HEK293 (cell line): ENCODE measurements around the gene SLFN11.

ENCODE experiments used
- CTCF ChIA-PET: fragments of 350-600 bp; formaldehyde crosslinking; extraction: SDS; loops from one replicate; lab custom pipeline; 2021; ENCODE audit warnings: antibody characterized with exemption; lab: Yijun Ruan, JAX
- POLR2A ChIA-PET: fragments of 300-600 bp; formaldehyde crosslinking; extraction: SDS; loops from one replicate; lab custom pipeline; 2020; ENCODE audit warnings: antibody characterized with exemption, inconsistent platforms; lab: Yijun Ruan, JAX
- H3K27ac ChIP-seq: fragments of 200-500 bp; sonication (Bioruptor generic); 2 replicates; pipeline ENCODE4 v1.5.1; 2014; ENCODE audit warnings: low read depth, low read length, control low read depth, inconsistent platforms; ENCODE audit errors: extremely low read depth
- H3K36me3 ChIP-seq, 2 experiments: fragments of 200-500 bp in 1 of 2; sonication (Bioruptor generic) in 1 of 2; 1 replicate in 1 of 2; 2 replicates in 1 of 2; pipeline ENCODE4 v1.5.1; 2014 to 2017; ENCODE audit warnings: inconsistent platforms in 2 of 2, low read length in 2 of 2; ENCODE audit not compliant: control insufficient read depth in 2 of 2, insufficient read depth in 1 of 2
- H3K4me1 ChIP-seq: fragments of 200-500 bp; sonication (Bioruptor generic); 2 replicates; pipeline ENCODE4 v1.5.1; 2014; ENCODE audit warnings: mild to moderate bottlenecking, low read length, inconsistent platforms; ENCODE audit not compliant: control insufficient read depth, insufficient read depth
- H3K4me3 ChIP-seq: 2 replicates; pipeline ENCODE4 v1.5.1; 2011; ENCODE audit warnings: low read depth, mild to moderate bottlenecking, control low read depth, low read length, moderate library complexity
- H3K9me3 ChIP-seq: fragments of 200-500 bp; sonication (Bioruptor generic); 2 replicates; pipeline ENCODE4 v1.5.1; 2014; ENCODE audit warnings: low read depth, low read length, inconsistent platforms; ENCODE audit not compliant: control insufficient read depth, insufficient read depth
- GLIS2 ChIP-seq: fragments of 450-650 bp; formaldehyde crosslinking; IDR thresholded peaks from 2 replicates; pipeline ENCODE4 v1.5.1; 2016; ENCODE audit warnings: missing biosample characterization, missing genetic modification characterization
- ZBTB44 ChIP-seq: fragments of 450-650 bp; IDR thresholded peaks from 2 replicates; pipeline ENCODE4 v1.5.1; 2018; ENCODE audit warnings: missing biosample characterization, mild to moderate bottlenecking, missing genetic modification characterization
- ZNF530 ChIP-seq: fragments of 450-650 bp; formaldehyde crosslinking; IDR thresholded peaks from 2 replicates; pipeline ENCODE4 v1.5.1; 2016; ENCODE audit warnings: low read depth, missing biosample characterization, missing genetic modification characterization
- ZNF704 ChIP-seq: fragments of 450-650 bp; formaldehyde crosslinking; IDR thresholded peaks from 2 replicates; pipeline ENCODE4 v1.5.1; 2016; ENCODE audit warnings: missing biosample characterization, missing genetic modification characterization
- ZNF777 ChIP-seq: fragments of 450-650 bp; formaldehyde crosslinking; IDR thresholded peaks from 2 replicates; pipeline ENCODE4 v1.5.1; 2017; ENCODE audit warnings: missing biosample characterization, missing genetic modification characterization, borderline replicate concordance
- ZNF843 ChIP-seq: fragments of 450-650 bp; formaldehyde crosslinking; IDR thresholded peaks from 2 replicates; pipeline ENCODE4 v1.5.1; 2016; ENCODE audit warnings: missing biosample characterization, missing genetic modification characterization
- TF ChIP-seq, protein P1 (sequence below): fragments of 450-650 bp; formaldehyde crosslinking; IDR thresholded peaks from 2 replicates; pipeline ENCODE4 v1.5.1; 2016; ENCODE audit warnings: missing biosample characterization, missing genetic modification characterization
- TF ChIP-seq, protein P2 (sequence below): fragments of 450-650 bp; formaldehyde crosslinking; IDR thresholded peaks from 2 replicates; pipeline ENCODE4 v1.5.1; 2016; ENCODE audit warnings: missing biosample characterization, missing genetic modification characterization
- TF ChIP-seq, protein P3 (sequence below): fragments of 450-650 bp; formaldehyde crosslinking; optimal IDR thresholded peaks from 2 replicates; pipeline ENCODE3; 2016; ENCODE audit warnings: missing biosample characterization, mild to moderate bottlenecking, missing genetic modification characterization

Gene SLFN11

GRCh38 chr17:35368081-35368830 lies 5.2 kb downstream of the SLFN11 start (continued):
- TF ChIP-seq ZBTB44 (no peak), ZNF704 (tag by site-specific recombination) (no peak)
- TF ChIP-seq, all 188 proteins: peak for 3

DNA sequence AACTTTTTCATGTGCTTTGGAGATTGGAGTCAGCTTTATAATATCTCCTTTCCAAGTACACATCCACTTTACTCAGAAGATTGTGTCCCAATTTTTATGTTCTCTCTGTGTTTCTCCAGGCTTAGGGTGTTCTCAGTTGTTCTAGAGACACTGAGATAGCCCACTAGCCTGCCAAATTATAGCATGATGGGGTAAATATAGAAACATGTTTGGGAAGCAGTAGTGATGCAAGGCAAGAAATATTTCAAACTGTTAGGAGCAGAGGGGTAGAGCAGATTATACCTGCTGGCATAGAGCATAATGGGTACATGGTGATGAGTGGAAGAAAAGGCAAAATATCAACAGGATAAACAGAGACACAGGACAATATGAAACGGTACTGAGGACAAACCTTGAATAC lies 12.4 kb downstream of the SLFN11 start:
- Histone ChIP-seq H3K4me3 (no peak overlapping the region), H3K36me3 (peaks cover 87 to 94% of the 10 kb centered on the region in 2 experiments), H3K9me3 (no peaks in the 10 kb centered on the region), H3K4me1 (no peaks in the 10 kb centered on the region), H3K27ac (no peak overlapping the region)
- TF ChIP-seq, protein P1, sequence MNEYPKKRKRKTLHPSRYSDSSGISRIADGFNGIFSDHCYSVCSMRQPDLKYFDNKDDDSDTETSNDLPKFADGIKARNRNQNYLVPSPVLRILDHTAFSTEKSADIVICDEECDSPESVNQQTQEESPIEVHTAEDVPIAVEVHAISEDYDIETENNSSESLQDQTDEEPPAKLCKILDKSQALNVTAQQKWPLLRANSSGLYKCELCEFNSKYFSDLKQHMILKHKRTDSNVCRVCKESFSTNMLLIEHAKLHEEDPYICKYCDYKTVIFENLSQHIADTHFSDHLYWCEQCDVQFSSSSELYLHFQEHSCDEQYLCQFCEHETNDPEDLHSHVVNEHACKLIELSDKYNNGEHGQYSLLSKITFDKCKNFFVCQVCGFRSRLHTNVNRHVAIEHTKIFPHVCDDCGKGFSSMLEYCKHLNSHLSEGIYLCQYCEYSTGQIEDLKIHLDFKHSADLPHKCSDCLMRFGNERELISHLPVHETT (tag by site-specific recombination): no peak
- no peak for TF ChIP-seq ZNF777 (tag by site-specific recombination)
- POLR2A ChIA-PET: interaction anchor here (1.9 kb wide), 1 partner anchor 13 kb away, joined by 6 read pairs; the partner anchor contains the start of gene SLFN11
- CTCF ChIA-PET: interaction anchor here (0.5 kb wide), 1 partner anchor 173 kb away, joined by 4 read pairs; no protein-coding TSS in a partner anchor

DNA sequence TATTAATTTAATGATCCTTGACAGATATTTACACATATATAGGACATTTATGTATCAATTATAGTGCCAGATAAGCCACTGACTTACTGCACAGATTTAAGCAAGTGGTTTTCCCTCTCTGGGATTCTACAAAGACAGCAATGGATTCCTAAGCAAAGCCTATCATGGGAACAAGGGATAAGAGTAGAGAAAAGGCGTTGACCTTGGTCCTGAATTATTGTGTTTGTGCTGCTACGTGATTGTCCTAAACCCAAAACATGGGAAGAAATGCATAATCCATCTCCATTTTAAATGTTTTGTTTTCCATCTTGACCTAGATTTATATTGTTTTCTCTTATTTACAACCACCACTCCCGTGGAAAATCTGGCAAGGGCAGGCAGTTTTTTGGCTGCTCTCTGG lies 14.0 kb downstream of the SLFN11 start:
- H3K36me3 ChIP-seq: peaks cover 89 to 90% of the 10 kb centered on the region in 2 experiments
- TF ChIP-seq ZNF843 (tag by site-specific recombination) (no peak), GLIS2 (no peak), ZNF530 (tag by site-specific recombination) (no peak)
- TF ChIP-seq, protein P2, sequence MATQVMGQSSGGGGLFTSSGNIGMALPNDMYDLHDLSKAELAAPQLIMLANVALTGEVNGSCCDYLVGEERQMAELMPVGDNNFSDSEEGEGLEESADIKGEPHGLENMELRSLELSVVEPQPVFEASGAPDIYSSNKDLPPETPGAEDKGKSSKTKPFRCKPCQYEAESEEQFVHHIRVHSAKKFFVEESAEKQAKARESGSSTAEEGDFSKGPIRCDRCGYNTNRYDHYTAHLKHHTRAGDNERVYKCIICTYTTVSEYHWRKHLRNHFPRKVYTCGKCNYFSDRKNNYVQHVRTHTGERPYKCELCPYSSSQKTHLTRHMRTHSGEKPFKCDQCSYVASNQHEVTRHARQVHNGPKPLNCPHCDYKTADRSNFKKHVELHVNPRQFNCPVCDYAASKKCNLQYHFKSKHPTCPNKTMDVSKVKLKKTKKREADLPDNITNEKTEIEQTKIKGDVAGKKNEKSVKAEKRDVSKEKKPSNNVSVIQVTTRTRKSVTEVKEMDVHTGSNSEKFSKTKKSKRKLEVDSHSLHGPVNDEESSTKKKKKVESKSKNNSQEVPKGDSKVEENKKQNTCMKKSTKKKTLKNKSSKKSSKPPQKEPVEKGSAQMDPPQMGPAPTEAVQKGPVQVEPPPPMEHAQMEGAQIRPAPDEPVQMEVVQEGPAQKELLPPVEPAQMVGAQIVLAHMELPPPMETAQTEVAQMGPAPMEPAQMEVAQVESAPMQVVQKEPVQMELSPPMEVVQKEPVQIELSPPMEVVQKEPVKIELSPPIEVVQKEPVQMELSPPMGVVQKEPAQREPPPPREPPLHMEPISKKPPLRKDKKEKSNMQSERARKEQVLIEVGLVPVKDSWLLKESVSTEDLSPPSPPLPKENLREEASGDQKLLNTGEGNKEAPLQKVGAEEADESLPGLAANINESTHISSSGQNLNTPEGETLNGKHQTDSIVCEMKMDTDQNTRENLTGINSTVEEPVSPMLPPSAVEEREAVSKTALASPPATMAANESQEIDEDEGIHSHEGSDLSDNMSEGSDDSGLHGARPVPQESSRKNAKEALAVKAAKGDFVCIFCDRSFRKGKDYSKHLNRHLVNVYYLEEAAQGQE (tag by site-specific recombination): peak; percentile 85
- TF ChIP-seq, protein P3, sequence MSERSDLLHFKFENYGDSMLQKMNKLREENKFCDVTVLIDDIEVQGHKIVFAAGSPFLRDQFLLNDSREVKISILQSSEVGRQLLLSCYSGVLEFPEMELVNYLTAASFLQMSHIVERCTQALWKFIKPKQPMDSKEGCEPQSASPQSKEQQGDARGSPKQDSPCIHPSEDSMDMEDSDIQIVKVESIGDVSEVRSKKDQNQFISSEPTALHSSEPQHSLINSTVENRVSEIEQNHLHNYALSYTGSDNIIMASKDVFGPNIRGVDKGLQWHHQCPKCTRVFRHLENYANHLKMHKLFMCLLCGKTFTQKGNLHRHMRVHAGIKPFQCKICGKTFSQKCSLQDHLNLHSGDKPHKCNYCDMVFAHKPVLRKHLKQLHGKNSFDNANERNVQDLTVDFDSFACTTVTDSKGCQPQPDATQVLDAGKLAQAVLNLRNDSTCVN: no peak
- POLR2A ChIA-PET: no interaction called here
- H3K27ac ChIP-seq: no peak overlapping the region
- H3K4me3 ChIP-seq: no peak overlapping the region
- no peaks in the 10 kb centered on the region for H3K4me1 ChIP-seq
- H3K9me3 ChIP-seq: no peaks in the 10 kb centered on the region
- CTCF ChIA-PET: no interaction called here
